ENCODE data around the gene PDX1.

DNA sequence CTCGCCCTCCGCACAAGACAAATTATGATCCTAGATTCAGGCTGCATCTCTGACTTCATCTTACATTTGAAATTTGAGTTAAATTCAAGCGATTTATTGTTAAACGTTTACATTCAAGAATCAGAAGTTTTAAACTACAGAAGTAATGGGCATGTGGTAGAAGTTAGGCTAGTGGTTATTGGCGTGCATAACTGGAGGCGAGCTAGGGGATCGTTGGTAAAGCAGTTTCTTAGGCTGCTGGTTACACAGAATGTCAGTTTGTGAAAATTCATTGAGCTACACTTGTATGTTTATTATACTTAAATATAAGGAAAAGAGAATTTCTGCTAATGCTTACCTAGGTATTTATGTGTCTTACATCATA, 50.0 kb downstream of the PDX1 start:
- TF ChIP-seq, protein P1, sequence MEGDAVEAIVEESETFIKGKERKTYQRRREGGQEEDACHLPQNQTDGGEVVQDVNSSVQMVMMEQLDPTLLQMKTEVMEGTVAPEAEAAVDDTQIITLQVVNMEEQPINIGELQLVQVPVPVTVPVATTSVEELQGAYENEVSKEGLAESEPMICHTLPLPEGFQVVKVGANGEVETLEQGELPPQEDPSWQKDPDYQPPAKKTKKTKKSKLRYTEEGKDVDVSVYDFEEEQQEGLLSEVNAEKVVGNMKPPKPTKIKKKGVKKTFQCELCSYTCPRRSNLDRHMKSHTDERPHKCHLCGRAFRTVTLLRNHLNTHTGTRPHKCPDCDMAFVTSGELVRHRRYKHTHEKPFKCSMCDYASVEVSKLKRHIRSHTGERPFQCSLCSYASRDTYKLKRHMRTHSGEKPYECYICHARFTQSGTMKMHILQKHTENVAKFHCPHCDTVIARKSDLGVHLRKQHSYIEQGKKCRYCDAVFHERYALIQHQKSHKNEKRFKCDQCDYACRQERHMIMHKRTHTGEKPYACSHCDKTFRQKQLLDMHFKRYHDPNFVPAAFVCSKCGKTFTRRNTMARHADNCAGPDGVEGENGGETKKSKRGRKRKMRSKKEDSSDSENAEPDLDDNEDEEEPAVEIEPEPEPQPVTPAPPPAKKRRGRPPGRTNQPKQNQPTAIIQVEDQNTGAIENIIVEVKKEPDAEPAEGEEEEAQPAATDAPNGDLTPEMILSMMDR (IDR thresholded peaks at IDR 0.05; ENCODE audit: insufficient read depth, low read length, poor library complexity, severe bottlenecking): no peak
- TF ChIP-seq EZH2phosphoT487 (conservative IDR thresholded peaks at IDR 0.05; ENCODE audit: low read length): no peak

Data from SU-DHL-6 (cell line).